GM12801 (cell line): ENCODE measurements around the gene ERMN.

ENCODE experiments used
- CTCF ChIP-seq: IDR thresholded peaks from one replicate; pipeline ENCODE4 v1.5.1; 2011; ENCODE audit warnings: control low read depth; ENCODE audit not compliant: insufficient read length; ENCODE audit errors: extremely low read depth

ERMN gene

GRCh38 chr2:157325786-157326185, at the start of gene ERMN:
Gene ERMN (minus strand): TSS chr2:157325824. CDS start chr2:157325642, 182 bp downstream.
- no peak for TF ChIP-seq CTCF

GRCh38 chr2:157375384-157375783, 49.8 kb upstream of the ERMN start:
- no peak for TF ChIP-seq CTCF

GRCh38 chr2:157367704-157368103, 42.1 kb upstream of the ERMN start:
- TF ChIP-seq CTCF, result no peak

GRCh38 chr2:157364257-157364974, 38.8 kb upstream of the ERMN start:
- TF ChIP-seq CTCF, result no peak

GRCh38 chr2:157363612-157364101, 38.0 kb upstream of the ERMN start:
- no peak for TF ChIP-seq CTCF

- no peak for TF ChIP-seq CTCF
These were observed 37.0 kb upstream of the ERMN start for GRCh38 chr2:157362627-157363026.

- no peak for TF ChIP-seq CTCF
These were observed 35.9 kb upstream of the ERMN start for GRCh38 chr2:157361526-157361925.
